ENCODE measurements around the gene MIB1.

MIB1 gene

GRCh38 chr18:21740538-21741311 is at the start of gene MIB1:
TSS of gene MIB1 (plus strand) at chr18:21740792. CDS start at chr18:21741584, 792 bp downstream.
- CTCF ChIA-PET = interaction anchor here (0.6 to 1.4 kb wide), 2 partner anchors 140 kb away, joined by 3 read pairs; partner anchors contain the start of gene ESCO1
- DNase-seq (ENCODE audit: low read depth, low spot score) = peak; percentile 68
- peak within 1 kb of the TSS; percentile 89 for H3K4me3 ChIP-seq (ENCODE audit: low read depth, low read length)
- POLR2A ChIA-PET = interaction anchor here (0.5 to 1.5 kb wide), 6 partner anchors 13 to 192 kb away, joined by 3 to 4 read pairs (median 3); partner anchors contain the start of gene ESCO1
- TF ChIP-seq CTCF (IDR thresholded peaks at IDR 0.05; ENCODE audit: insufficient read depth, low read length, missing control alignments) = no peak

- H3K4me3 ChIP-seq (ENCODE audit: low read depth, low read length) = no peak overlapping the region
- TF ChIP-seq CTCF (IDR thresholded peaks at IDR 0.05; ENCODE audit: insufficient read depth, low read length, missing control alignments) = no peak
- no peak for DNase-seq (ENCODE audit: low read depth, low spot score)
- CTCF ChIA-PET = interaction anchor here (1.0 to 1.6 kb wide), 2 partner anchors 11 to 93 kb away, joined by 4 to 6 read pairs; partner anchors contain the start of genes ABHD3 and ESCO1
- POLR2A ChIA-PET = no interaction called here
These were observed 47.3 kb upstream of the MIB1 start for GRCh38 chr18:21693322-21693721.

- ChIA-PET CTCF (no interaction called here), POLR2A (interaction anchor here (1.3 kb wide), 1 partner anchor 100 kb away, joined by 4 read pairs; the partner anchor contains the start of gene ESCO1)
- H3K4me3 ChIP-seq (ENCODE audit: low read depth, low read length) = no peak overlapping the region
- DNase-seq (ENCODE audit: low read depth, low spot score) = no peak
- no peak for TF ChIP-seq CTCF (IDR thresholded peaks at IDR 0.05; ENCODE audit: insufficient read depth, low read length, missing control alignments)
These were observed 40.0 kb upstream of the MIB1 start for GRCh38 chr18:21700528-21701075.

GRCh38 chr18:21701621-21702020 is 39.0 kb upstream of the MIB1 start:
- H3K4me3 ChIP-seq (ENCODE audit: low read depth, low read length) = no peak overlapping the region
- no peak for TF ChIP-seq CTCF (IDR thresholded peaks at IDR 0.05; ENCODE audit: insufficient read depth, low read length, missing control alignments)
- CTCF ChIA-PET = no interaction called here
- DNase-seq (ENCODE audit: low read depth, low spot score) = no peak
- POLR2A ChIA-PET = interaction anchor here (0.6 to 1.3 kb wide), 2 partner anchors 101 to 403 kb away, joined by 3 to 4 read pairs; partner anchors contain the start of gene ESCO1

GRCh38 chr18:21702602-21703001 is 38.0 kb upstream of the MIB1 start:
- no peak for TF ChIP-seq CTCF (IDR thresholded peaks at IDR 0.05; ENCODE audit: insufficient read depth, low read length, missing control alignments)
- DNase-seq (ENCODE audit: low read depth, low spot score) = no peak
- H3K4me3 ChIP-seq (ENCODE audit: low read depth, low read length) = no peak overlapping the region
- POLR2A ChIA-PET = no interaction called here
- CTCF ChIA-PET = no interaction called here

GRCh38 chr18:21703241-21703820 is 37.3 kb upstream of the MIB1 start:
- CTCF ChIA-PET = interaction anchor here (1.4 kb wide), 1 partner anchor 10 kb away, joined by 6 read pairs; no protein-coding TSS in a partner anchor
- H3K4me3 ChIP-seq (ENCODE audit: low read depth, low read length) = peak overlapping the region; percentile 82
- DNase-seq (ENCODE audit: low read depth, low spot score) = no peak
- POLR2A ChIA-PET = interaction anchor here (0.7 kb wide), 1 partner anchor 37 kb away, joined by 4 read pairs; the partner anchor contains the start of gene MIB1
- no peak for TF ChIP-seq CTCF (IDR thresholded peaks at IDR 0.05; ENCODE audit: insufficient read depth, low read length, missing control alignments)

Measured in AG04449 (cell line).